ENCODE results near the gene PPP2R2C.

The PPP2R2C gene

DNA sequence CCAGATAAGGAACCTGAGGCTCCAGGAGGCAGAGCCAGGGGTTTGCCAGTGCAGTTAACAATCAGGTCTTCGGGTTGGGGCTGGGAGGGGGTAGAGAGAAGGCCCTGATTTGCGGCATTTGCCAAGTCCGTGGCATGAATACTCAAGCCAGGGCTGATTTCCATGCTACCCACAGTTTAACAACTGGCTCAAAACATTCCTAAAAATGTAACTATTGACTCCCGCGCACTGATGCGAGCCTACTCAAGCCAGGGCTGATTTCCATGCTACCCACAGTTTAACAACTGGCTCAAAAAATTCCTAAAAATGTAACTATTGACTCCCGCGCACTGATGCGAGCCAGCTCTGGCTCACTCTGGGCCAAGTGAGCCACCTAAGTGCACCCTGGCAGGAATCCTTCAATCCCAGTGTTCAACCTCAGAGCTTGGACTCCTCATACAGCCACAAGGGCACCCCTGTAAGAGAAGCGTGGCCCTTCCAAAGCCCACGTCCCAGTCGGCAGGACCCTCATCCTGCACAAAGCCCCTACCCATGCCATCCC lies 75.6 kb downstream of the PPP2R2C start:
- DNase-seq (ENCODE audit: low read depth) = no peak

DNA sequence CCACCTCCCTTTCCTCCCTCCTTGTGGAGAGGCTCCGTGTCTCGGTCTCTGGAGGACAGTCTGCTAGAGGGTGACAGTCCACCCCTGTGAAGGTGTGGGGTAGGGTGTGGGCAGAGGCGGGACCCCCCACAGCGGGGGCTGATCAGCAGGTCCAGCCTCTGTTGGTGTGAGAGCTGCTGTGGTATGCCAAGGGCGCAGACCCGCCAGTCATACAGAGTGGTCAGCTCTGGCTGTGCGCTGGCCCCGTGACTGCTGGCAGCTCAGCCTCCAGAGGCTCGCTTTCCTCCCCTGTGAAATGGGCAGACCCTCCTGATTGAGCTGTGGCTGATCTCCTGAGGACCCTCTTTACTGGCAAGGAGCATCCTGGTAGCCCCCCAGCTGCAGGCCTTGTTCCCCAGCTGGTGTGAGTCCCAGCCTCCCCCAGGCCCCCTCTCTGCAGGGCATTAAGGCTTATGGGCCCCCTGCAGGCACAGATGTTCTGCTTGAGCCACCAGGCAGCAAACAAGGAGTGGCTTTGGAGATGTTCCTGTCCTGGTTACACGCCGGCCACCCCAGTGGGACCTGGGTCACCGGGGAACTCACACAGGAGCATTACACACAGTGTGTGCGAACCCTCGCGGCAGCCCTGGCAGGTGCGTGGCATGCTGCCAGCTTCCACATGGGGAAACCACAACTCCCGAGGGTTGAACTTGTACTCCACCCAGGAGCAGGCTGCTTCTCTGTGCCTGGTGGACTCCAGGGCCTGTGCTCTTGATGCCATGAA lies 76.8 kb downstream of the PPP2R2C start:
- DNase-seq (ENCODE audit: low read depth) = no peak

DNA sequence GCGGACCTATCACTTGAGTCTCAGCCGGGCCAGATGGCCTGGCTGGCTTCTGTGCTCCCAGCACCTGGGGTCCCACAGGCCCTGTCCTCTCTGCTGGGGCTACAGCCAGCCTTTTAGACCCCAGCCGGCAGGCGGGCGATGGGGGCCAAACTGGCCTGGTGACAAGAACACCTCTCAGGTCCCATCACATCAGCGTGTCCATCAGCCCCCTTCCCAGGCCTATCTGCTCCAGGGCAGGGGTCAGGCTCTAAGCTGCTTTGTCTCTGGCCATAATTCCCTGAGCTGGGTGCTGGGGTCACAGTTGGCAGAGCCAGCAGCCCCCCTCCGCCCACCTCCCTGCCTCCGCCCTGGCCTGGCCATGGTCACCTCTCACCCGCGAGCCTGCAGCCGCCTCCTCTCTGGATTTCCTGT lies 77.7 kb downstream of the PPP2R2C start:
- no peak for DNase-seq (ENCODE audit: low read depth)

DNA sequence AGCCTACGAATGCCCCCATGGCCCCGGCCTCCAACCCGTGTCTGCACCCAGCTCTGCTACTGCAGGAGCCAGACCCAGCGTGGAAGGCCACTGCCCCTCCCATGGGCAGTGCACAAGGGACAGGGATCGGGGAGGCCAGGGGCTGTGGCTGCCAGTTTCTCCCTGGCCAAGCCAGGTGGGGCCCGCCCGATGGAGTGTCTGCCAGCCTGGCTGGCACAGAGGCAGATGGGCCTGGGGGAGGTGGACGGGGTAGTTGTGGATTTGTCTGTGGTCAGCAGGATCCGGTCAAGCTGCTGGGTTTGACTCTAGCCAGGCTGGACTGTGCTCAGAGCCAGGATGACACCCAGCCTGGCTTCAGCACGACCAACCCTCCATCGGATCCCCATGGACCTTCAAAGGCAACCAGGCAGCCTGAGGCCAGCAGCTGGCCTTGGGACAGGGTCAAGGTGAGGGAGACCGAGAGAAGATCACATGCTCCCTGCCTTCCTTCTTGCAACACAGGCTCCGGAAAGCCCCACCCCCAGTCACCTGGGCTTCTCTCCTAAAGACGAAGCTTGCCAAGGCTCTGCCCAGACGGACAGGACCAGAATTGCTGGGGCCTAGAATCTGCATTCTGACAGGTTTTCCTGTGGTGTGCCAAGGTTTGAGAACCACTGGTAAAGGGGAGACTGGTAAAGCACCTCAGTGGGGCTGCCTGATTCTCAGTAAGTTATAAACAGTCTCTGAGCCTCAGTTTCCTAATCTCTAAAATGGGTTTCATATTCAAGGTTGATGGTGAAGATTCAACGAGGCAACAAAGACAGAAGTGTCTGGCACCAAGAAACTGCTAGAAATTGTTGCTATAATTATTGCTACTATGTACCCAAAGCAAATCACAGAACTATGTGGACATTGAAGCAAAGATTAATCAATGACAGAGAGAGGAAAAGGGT lies 78.6 kb downstream of the PPP2R2C start:
- no peak for DNase-seq (ENCODE audit: low read depth)

DNA sequence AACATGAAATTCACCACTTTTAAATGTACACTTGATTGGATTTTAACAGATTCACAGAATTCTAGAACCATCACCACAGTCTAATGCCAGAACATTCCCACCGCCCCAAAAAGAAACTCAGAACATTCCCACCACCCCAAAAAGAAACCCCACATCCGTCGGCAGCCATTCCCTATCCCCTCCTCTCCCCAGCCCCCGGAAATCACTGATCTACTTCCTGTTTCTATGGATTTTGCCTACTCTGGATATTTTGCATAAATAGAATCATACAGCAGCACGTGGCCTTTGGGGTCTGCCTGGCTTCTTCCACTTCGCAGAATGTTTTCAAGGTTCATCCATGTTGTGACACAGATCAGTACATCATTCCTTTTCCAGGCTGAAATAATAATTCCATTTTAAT lies 79.3 kb downstream of the PPP2R2C start:
- no peak for DNase-seq (ENCODE audit: low read depth)

DNA sequence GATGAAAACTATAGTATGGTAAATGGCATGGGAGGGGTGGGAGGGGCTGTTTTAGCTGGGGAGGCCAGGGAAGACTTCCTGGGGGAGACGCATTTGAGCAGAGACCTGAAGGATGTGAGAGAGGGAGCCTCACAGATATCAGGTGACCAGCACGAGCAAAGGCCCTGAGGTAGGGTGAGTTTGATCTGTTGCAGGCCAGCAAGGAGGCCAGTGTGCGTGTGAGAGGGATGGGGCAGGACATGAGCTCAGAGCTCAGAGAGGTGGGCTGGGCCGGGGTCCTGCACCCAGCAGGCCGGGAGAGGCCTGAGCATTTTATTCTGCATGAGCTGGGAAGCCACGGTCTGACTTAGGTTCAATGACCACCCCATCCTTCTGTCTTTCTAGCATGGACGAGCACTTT lies 80.0 kb downstream of the PPP2R2C start:
- DNase-seq (ENCODE audit: low read depth) = no peak

DNA sequence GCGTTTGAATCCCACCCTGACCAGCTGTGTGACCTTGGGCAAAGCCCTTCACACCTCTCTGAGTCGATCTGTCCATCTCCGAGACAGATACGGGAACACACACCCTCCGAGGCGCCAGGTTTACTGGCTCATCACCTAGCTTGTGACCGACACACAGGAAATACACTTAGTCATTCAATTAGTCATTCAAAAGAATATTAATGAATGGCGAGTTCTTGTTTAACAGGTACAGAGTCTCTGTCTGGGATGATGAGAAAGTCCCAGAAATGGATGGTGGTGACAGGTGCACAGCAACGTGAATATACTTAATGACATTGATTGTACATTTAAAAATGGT lies 80.6 kb downstream of the PPP2R2C start:
- DNase-seq (ENCODE audit: low read depth) = no peak

DNA sequence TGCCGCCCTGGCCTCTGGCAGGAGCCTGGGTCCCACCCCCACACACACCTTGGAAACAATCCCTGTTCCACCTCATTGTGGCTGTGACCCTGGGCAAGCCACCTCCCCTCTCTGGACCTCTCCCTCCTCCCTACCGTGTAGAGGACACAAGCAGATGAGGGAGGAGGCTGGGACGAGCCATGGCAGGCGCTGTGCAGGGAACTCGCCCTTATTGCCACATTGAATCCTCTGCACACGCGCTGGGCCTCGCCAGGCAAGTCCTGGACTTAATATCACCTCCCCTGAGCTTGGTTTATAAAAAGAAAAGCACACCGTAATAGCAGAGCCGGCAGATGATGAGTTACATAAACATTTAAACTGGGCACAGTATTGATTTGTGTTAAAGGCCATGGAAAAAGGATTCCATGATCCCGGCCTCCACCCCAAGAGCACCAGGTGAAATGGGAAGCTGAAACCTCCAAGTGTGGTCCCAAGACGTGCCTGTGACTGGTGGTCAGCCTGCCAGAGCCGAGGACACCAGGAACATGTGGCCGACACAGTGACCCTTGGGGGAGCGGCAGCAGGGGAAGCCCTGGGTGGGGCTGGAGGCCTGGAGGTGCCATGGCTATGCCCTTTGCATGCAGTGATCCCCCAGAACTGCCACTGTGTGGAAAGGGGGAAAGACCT lies 81.1 kb downstream of the PPP2R2C start:
- DNase-seq (ENCODE audit: low read depth) = no peak

DNA sequence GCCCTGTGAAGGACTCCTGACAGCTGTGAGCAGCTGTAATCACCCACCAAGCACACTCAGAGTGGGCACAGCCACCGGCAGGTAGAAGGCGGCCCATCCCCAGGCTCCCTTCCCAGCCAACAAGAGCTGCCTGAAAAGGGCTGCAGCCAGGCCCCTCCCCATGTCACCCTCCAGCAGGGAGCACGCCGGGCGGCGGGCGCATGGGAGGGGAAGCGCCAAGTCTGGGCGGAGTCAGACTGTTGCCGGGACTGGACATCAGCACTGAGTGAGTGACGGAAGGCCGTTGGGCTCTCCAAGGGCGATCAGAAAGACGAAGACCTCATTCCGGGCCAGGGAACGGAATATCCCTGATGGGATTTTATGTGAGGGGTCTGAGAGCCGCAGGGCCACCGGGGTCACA lies 82.1 kb downstream of the PPP2R2C start:
- DNase-seq (ENCODE audit: low read depth) = no peak

DNA sequence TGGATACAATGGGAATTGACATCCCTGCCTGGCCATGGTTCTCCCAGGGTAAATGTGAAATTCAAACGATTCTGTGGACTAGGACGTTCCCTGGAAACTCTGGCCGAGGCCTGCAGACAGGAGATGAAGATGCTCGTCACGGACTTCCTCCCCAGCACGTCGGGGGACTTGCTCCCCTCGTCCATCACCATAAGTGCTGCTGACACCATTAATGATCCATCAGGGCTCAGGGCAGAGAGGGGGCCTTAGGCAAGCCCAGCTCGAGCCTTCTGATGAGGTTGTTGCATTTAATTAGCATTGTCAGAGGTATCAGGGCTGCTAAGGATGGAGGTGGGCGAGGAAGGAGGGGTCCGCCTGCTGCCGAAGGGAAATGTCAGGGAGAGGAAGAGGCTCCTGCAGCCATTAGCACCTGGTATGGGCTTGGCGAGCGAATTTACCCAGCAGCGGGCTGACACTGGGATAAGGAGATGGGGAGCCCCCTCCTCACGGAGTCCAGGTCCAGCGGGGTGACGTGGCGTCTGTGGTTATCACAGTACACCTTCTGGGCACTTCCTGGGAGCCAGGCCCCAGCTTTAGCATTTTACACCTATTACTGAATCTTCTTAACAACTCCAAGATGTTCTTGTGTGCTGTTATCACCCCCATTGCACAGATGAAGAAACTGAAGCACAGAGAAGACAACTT lies 83.1 kb downstream of the PPP2R2C start:
- no peak for DNase-seq (ENCODE audit: low read depth)

DNA sequence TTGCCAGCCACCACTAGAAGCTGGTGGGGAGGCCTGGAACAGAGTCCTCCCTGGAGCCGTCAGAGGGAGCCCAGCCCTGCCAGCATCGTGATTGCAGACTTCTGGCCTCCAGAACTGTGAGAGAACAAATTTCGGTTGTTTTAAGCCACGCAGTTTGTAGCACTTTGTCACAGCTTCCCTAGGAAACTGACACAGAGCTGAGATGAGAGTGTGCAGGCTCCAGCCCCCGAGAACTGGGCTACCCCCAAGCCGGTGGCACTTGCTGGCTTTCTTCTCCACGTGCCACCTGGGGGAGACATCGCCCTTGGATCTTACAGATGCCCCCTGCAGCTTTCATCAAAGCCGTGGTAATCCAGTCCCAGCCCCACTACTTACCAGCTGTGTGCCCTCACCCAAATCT lies 83.7 kb downstream of the PPP2R2C start:
- DNase-seq (ENCODE audit: low read depth) = no peak

DNA sequence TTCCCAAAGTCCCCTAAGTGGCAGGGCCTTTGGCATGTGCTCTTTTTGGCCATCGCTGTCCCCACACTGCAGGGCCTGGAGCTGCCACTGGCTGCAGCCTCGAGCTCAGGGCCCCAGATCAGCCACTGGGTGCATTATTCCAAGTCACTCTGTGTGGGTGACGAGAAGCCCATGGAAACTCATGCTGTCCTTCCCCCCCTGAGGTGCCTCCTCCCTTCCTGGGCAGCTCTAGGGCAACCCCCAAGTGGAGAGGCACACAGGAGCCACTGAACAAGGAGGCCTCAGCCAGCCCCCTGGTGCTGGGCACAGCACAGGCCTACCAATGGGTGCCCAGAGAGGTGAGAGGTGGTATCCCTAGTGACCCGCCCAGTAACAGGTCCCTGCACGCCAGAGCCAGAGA lies 84.5 kb downstream of the PPP2R2C start:
- no peak for DNase-seq (ENCODE audit: low read depth)

DNA sequence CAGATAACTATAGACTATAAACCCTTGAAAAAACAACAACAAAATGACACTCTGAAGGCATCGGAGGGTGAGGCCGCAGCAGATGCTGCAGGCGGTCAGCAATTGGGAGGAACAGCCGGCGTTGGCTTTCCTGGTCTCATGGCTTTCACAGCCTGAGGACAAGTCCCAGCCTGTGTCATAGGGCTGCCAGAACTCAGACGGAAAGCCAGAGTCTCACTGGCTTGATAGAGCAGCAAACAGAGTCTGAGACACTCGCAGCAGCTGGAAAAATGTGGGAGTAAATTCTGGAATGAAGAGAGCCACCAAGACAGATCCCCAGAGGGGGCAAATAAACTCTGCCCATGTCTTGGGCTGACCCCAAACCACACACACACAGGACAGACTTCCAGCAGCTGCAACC lies 86.3 kb downstream of the PPP2R2C start:
- DNase-seq (ENCODE audit: low read depth) = no peak

DNA sequence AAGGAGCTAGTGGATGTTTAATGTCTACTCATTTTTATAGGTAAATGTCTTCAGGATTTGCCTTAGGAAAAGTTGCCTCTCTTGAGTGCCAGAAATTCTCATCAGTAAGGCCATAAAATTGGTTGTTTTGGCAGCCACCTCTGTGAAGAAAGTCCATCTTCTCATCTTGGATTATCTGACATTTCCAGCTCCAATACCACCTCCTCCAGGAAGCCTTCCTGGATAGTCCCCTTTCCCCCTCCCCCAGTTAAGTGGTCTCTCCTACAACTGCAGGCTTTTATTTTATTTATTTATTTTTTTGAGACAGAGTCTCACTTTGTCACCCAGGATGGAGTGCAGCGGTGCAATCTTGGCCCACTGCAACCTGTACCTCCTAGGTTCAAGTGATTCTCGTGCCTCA lies 87.1 kb downstream of the PPP2R2C start:
- no peak for DNase-seq (ENCODE audit: low read depth)

DNA sequence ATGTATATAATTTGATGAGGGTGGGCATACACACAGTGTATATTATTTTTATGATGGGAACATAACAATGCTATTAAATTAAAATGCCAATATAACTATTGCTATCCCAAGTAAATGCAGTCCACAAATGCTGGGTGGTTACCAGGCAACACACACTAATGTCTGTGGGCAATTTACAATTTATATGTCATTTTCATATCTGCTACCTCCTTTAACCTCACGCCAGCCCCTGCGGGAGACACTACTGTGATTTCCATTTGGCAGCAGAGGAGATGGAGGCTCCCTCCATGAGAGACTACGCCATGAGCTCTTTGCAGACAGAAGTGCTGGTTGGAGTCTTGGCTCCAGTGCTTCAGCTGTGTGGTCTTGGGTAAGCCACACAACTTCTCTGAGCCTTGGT lies 87.9 kb downstream of the PPP2R2C start:
- no peak for DNase-seq (ENCODE audit: low read depth)

DNA sequence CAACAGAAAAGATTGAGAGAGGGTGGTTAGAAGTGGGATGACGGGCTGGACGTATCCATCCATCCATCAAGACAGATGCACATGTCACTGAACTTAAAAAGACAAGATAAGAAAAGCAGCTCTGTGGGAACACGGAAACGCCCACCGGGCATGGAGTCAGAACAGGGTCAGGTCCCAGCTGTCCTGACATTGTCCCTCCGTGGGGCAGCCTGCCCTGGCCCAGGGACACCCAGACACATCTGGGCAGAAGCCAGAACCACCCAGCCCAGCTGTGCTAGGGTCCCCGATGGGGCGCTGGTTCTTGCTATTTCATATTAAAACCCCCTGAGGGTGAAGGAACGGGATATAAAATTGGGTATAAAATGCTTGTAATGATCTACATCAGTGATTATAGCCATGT lies 88.5 kb downstream of the PPP2R2C start:
- no peak for DNase-seq (ENCODE audit: low read depth)

DNA sequence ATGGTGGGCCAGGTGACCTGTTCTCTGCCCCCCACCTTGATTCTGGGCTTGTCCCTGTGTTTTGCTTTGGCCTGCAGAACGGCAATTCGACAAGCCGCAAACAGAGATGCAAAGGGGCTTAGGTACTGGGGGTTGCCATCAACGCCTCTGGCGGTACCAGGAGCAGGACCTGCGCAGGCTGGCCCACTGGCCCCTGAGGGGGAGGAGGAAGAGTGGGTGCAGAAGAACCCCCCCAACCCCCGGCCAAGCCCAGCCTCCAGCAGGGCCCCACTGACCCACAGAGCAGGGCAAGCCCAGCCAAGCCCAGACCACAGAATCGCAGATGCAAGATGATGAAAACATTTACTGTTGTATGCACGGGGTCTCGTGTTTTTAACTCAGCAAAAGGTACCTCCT lies 89.4 kb downstream of the PPP2R2C start:
- DNase-seq (ENCODE audit: low read depth) = no peak

DNA sequence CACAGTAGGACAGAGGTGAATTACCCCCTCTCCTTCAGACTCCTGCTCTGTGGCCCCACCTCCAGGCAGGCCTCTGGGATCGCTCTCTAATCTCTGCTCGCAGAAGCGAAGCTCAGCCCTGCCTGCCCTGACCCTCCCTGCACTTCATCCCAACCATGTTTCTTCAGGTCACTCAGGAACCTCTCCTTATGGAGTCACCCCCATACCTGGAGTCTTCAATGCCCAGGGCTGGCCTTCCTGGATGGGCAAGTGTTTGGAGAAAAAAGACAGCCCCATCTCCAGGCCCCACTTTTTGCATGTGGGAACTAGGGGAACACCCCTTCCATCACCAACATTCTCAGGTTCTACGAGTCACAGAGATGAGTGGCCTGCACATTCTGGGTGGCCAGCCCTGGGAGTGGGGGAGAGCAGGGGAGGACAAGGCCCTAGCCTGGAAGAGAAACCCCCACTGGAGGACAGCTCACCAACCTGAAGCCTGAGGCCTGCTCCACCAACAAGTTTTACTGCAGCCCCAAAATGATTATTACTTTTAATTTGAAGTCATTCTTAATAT lies 90.8 kb downstream of the PPP2R2C start:
- no peak for DNase-seq (ENCODE audit: low read depth)

DNA sequence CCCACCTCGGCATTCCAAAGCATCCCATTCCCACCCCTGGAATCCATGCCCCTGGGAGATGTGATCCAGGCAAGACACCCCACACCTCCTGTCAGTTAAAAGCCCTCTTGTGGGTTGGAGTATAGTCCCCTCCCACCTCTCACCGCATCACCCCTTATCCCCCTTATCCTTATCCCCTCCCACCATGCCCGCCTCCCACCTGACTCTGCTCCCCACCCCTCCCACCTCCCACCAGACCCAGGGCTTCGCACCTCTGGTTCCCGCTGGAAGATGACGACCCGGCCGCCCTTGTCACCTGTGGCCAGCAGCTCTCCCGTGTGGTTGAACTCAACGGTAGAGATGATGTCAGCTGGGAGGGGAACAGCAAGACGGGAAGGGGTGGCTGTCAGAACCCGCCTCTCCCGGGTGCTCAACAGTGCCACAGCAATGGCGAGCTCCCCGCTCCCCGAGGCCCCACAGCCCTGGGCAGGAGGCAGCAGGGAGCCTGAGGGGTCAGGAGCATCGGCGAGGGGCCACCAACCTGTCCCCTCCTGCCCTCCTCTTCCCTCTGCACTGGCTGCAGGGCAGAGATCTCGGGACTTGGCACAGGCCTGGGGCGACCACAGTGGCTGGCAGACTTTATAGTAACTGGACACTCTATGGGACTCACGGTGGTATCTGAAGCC lies 91.5 kb downstream of the PPP2R2C start:
- DNase-seq (ENCODE audit: low read depth) = no peak

DNA sequence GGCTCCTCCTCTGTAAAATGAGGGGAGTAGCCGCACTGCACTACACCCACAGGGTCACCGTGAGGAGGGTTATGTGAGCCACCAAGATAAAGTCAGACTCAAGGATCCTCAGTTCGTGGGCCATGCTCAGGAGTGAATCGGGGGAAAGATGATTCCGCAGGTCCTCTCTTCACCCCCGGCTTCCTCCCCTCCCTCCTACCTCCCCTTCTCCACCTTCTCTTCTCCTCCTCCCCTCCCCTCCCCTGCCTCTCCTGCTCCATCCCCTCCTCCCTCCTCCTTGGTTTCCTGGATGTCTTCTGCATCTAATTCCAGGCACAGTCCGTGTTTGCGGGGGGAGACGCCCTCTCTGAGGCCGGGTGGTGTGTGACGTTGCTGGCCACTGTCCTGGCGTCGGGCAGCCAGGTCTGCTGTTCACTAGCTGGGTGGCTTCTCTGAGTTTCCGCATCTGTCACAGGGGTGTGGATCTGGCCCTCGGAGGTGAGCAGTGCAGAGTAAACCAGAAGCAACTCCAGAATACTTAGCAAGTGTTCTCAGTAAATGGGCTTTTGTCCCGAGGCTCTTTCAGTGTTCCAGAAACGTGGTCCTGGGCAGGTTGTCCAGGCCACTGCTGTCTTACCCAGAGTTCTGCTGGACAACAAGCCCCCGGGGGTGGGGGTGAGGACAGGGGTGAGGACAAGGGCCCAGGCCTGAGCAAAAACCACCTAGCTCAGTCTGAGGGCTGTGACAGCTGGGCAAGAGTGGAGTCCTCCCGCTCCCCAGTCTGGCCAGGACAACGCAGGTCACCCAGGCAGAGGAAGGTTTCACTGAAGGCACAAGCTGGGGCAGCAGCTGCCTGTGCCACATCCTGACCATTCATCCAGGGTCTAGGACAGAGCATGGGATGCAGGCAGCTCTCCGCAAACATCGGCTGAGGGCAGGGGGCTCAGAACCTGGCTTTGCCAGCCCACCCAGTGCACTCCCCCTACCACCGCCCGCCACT lies 92.4 kb downstream of the PPP2R2C start:
- DNase-seq (ENCODE audit: low read depth) = no peak

Data from stimulated activated CD8-positive, alpha-beta memory T cell treated with anti-CD3 and anti-CD28 coated beads, Interleukin-4, amount 100 ng/mL, for 24 hours (primary cell).